Tibial artery (tissue), 4 donors: ENCODE data around the gene RAD51D.
A peak's percentile ranks its signal among the peaks of the same experiment; 100 is the strongest.
"Not testable (repeated sequence)": the region's sequence is repeated elsewhere in the genome, so short reads cannot be mapped to it uniquely, and the experiment has no call there.

Experiments used
- DNase-seq, 2 donors: peaks; one replicate each; pipeline ENCODE4 v3.0.0-alpha.2; 2019
- H3K27ac ChIP-seq, 2 donors: fragments of 200-600 bp; sonication (generic) in 1 of 2; 1 replicate in 1 of 2; 2 replicates in 1 of 2; pipeline ENCODE4 v1.5.1; 2018 to 2019; ENCODE audit warnings: mild to moderate bottlenecking in 1 of 2
- H3K27me3 ChIP-seq, 2 donors: fragments of 200-600 bp; sonication (generic) in 1 of 2; one replicate each; pipeline versions ENCODE4 v1.5.1 to v1.6.0; 2016 to 2019
- H3K36me3 ChIP-seq, 3 donors: fragments of 200-600 bp; sonication (generic) in 2 of 3; one replicate each; pipeline ENCODE4 v1.5.1; 2016 to 2019; ENCODE audit warnings: mild to moderate bottlenecking in 2 of 3
- H3K4me1 ChIP-seq, 4 donors: fragments of 200-600 bp; sonication (generic) in 2 of 4; 1 replicate in 3 of 4; 2 replicates in 1 of 4; pipeline ENCODE4 v1.5.1; 2016 to 2019
- H3K4me3 ChIP-seq, 2 donors: fragments of 200-600 bp; sonication (generic) in 1 of 2; 1 replicate in 1 of 2; 2 replicates in 1 of 2; pipeline ENCODE4 v1.5.1; 2018 to 2019; ENCODE audit warnings: mild to moderate bottlenecking in 2 of 2
- H3K9me3 ChIP-seq, 3 donors: fragments of 200-600 bp; sonication (generic) in 1 of 3; one replicate each; pipeline ENCODE4 v1.5.1; 2016 to 2019
- intact Hi-C: fragments of 100-400 bp; cut with DNase I; formaldehyde crosslinking; loops from one replicate; pipeline ENCODE4 v1.15.0; 2023; ENCODE audit warnings: low total_unique reads
- TF ChIP-seq, protein P1 (sequence below), 2 experiments: fragments of 200-600 bp in 1 of 2; fragments of 450-650 bp in 1 of 2; IDR thresholded peaks; one replicate each; pipeline ENCODE4 v1.5.1; 2017 to 2019; ENCODE audit warnings: antibody characterized with exemption in 2 of 2, mild to moderate bottlenecking in 1 of 2, moderate library complexity in 1 of 2

RAD51D gene

DNA sequence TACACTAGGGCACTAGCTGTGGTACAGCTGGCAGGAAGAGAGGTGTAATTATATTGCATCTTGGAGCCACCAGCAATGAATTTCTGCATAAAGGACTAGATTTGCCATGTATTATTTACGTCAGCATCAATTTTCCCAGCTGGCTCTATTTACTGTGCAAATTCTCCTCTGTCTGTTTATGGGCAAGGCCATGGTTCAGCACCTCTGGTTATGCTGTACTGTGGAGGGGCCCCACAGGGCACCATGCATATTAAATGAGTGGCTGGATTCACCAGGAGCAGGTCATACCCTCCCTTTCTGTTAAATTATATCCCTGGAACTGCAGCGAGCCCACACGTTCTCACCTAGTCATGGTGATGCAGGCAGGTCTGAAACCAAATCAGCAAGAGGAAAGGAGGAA lies 19.8 kb downstream of the RAD51D start:
- H3K27ac ChIP-seq, result no peak overlapping the region
- intact Hi-C loops, result no loop called here
- TF ChIP-seq, protein P1, sequence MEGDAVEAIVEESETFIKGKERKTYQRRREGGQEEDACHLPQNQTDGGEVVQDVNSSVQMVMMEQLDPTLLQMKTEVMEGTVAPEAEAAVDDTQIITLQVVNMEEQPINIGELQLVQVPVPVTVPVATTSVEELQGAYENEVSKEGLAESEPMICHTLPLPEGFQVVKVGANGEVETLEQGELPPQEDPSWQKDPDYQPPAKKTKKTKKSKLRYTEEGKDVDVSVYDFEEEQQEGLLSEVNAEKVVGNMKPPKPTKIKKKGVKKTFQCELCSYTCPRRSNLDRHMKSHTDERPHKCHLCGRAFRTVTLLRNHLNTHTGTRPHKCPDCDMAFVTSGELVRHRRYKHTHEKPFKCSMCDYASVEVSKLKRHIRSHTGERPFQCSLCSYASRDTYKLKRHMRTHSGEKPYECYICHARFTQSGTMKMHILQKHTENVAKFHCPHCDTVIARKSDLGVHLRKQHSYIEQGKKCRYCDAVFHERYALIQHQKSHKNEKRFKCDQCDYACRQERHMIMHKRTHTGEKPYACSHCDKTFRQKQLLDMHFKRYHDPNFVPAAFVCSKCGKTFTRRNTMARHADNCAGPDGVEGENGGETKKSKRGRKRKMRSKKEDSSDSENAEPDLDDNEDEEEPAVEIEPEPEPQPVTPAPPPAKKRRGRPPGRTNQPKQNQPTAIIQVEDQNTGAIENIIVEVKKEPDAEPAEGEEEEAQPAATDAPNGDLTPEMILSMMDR (IDR thresholded peaks at IDR 0.05), result no peak
- H3K4me1 ChIP-seq, result no peaks in the 10 kb centered on the region
- peaks cover 10 to 67% (median 47%) of the 10 kb centered on the region in 3 donors for H3K36me3 ChIP-seq
- no peaks in the 10 kb centered on the region for H3K9me3 ChIP-seq
- no peak overlapping the region for H3K4me3 ChIP-seq
- no peak for DNase-seq
- H3K27me3 ChIP-seq, result no peaks in the 10 kb centered on the region

DNA sequence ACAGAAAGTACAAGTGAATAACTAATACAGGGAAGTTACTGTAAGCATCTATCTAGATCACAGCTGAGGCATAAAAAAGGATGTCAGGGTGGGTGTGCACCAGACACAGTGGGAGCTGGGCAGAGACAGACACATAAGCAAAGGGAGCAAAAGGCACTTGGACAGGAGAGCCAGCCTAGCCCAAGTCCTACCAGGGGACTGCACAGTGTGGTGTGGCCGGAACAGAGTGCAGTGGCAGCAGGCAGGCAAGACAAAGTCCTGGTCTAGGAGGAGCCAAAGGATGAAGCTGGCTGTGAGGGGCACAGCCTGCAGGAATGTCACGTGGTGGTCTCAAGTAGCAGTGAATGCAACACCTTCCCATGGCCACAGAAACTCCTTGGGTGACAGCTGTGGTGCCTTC lies 21.9 kb downstream of the RAD51D start:
- Histone ChIP-seq H3K27me3 (no peaks in the 10 kb centered on the region), H3K4me1 (no peaks in the 10 kb centered on the region), H3K27ac (no peak overlapping the region), H3K36me3 (peaks cover 10 to 50% (median 39%) of the 10 kb centered on the region in 3 donors), H3K4me3 (no peak overlapping the region), H3K9me3 (no peaks in the 10 kb centered on the region)
- DNase-seq, result no peak
- intact Hi-C loops, result no loop called here
- TF ChIP-seq, protein P1 (IDR thresholded peaks at IDR 0.05), result no peak

DNA sequence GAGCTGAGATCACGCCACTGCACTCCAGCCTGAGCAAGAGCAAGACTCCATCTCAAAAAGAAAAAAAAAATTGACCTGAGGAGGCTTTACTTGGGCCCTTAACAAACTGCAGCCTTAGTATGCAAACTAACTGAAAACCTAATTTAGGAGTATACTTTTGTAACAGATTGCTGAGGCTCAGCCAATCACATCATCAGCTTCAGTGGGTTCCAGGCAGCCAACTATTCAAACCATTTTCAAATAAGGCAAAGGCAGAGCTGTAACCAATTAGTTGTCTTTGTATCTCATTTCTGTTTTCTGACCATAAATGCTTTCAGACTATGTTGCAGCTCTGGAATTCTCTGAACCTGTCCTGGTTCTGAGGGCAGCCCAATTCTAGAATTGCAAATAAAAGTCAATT lies 23.9 kb downstream of the RAD51D start:
- no peak overlapping the region for H3K27ac ChIP-seq
- TF ChIP-seq, protein P1 (IDR thresholded peaks at IDR 0.05), result no peak
- H3K36me3 ChIP-seq, result peaks cover 10 to 31% (median 22%) of the 10 kb centered on the region in 3 donors
- DNase-seq, result no peak
- H3K27me3 ChIP-seq, result no peaks in the 10 kb centered on the region
- H3K4me1 ChIP-seq, result no peaks in the 10 kb centered on the region
- H3K9me3 ChIP-seq, result no peaks in the 10 kb centered on the region
- no peak overlapping the region for H3K4me3 ChIP-seq
- intact Hi-C loops, result no loop called here

GRCh38 chr17:35094902-35095301 lies 24.8 kb downstream of the RAD51D start:
- H3K36me3 ChIP-seq, result peaks cover 7 to 22% (median 13%) of the 10 kb centered on the region in 3 donors
- H3K27ac ChIP-seq, result no peak overlapping the region
- intact Hi-C loops, result no loop called here
- peaks cover 0 to under 1% (median under 1%) of the 10 kb centered on the region in 4 donors for H3K4me1 ChIP-seq
- TF ChIP-seq, protein P1 (IDR thresholded peaks at IDR 0.05), result no peak
- no peaks in the 10 kb centered on the region for H3K9me3 ChIP-seq
- no peak overlapping the region for H3K4me3 ChIP-seq
- no peaks in the 10 kb centered on the region for H3K27me3 ChIP-seq
- no peak for DNase-seq

GRCh38 chr17:35090707-35091106 lies 29.0 kb downstream of the RAD51D start:
- intact Hi-C loops, result not testable (repeated sequence)

DNA sequence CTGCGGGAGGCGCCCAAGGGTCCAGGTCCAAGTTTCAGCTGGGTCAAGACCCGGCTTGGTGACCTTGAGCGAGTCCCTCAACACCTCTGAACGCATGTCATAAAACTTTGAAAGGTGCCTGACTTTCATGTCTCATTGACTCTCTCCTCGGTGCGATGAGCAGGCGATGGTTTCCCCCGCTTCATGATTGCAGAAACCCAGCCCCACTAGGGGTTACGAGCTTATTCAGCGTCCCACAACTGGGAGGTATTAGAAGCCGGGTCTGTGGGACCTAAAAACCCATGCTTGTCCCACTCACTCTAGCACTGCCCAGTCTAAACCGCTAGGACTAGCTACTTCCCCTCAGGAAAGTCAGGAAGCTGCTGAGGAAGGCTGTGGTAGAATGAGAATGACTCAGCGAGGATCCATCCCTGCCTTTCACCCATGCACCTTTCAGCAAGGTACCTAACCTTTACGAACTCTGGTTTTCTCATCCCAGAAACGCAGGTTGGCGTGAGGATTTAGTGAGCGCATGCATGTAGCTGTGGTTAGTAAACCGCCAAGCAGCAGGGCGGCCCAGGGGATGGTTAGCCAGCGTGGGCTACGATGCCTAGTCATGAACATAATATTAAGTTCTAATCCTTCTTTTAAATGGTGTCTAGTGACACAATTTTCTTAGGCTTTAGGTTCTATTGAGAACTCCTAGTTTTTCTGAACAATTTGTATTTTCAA lies 29.9 kb downstream of the RAD51D start:
- Histone ChIP-seq H3K27me3 (no peaks in the 10 kb centered on the region), H3K4me3 (peak overlapping the region; percentile 96 to 97), H3K4me1 (peaks cover 0 to 24% (median 15%) of the 10 kb centered on the region in 4 donors), H3K9me3 (no peaks in the 10 kb centered on the region), H3K36me3 (no peaks in the 10 kb centered on the region), H3K27ac (peak overlapping the region; percentile 91 to 93)
- intact Hi-C loops, result loop anchor here (1.0 kb wide), 1 partner anchor 128 kb away; the partner anchor contains the start of genes CCT6B and ZNF830
- TF ChIP-seq, protein P1 (IDR thresholded peaks at IDR 0.05), result no peak
- no peak for DNase-seq

More at GRCh38 chr17:35090707-35091106, 29.0 kb downstream of the RAD51D start:
- H3K4me3 ChIP-seq, H3K27me3 ChIP-seq, DNase-seq, H3K9me3 ChIP-seq, H3K27ac ChIP-seq, H3K36me3 ChIP-seq: not testable (repeated sequence)
- H3K4me1 ChIP-seq, result peaks cover 0 to 24% (median 15%) of the 10 kb centered on the region in 4 donors
